ENCODE data around the gene CACNA1S.

Gene CACNA1S

GRCh38 chr1:201139756-201140155 is 27.5 kb upstream of the CACNA1S start:
- DNase-seq, result no peak

DNA sequence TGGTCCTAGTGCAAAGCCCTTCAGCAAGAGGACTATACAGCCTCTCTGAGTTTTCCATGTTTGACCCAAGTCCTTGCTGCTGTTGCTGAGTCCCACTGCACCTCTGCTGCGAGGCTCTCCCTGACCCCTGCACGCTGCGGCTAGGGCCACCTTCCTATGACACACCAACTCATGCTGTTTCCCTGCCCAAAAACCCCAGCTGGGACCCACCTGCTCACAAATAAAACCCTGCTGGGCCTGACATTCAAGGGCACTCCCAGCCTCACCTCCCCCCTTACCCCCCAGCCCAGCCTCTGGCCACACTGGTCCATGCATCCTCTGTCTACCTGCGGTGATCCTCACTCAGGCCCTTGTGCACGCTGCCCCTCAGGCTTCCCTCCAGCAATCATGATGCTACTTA is 27.1 kb upstream of the CACNA1S start:
- DNase-seq, result no peak

- no peak for DNase-seq
Observed at GRCh38 chr1:201138311-201138840, 26.1 kb upstream of the CACNA1S start.

GRCh38 chr1:201137579-201138310 is 25.5 kb upstream of the CACNA1S start:
- DNase-seq, result no peak

DNA sequence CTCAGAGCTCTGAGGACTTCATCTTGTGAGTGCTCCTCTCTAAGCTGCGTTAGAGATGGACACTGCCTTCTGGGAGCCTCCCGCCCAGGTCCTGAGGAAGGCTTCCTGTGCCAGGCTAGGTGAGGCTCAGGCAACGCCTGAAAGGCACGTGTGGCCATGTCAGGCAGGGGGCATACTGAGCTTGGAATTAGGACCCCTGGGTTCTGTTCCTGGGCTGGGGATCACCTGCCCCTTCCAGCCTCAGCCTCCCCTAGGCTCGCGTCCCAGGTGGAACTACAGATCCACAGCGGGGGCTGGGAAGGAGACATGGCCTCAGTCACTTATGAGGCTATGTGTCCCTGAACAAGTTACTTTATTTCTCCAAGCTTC is 24.8 kb upstream of the CACNA1S start:
- DNase-seq, result no peak

DNA sequence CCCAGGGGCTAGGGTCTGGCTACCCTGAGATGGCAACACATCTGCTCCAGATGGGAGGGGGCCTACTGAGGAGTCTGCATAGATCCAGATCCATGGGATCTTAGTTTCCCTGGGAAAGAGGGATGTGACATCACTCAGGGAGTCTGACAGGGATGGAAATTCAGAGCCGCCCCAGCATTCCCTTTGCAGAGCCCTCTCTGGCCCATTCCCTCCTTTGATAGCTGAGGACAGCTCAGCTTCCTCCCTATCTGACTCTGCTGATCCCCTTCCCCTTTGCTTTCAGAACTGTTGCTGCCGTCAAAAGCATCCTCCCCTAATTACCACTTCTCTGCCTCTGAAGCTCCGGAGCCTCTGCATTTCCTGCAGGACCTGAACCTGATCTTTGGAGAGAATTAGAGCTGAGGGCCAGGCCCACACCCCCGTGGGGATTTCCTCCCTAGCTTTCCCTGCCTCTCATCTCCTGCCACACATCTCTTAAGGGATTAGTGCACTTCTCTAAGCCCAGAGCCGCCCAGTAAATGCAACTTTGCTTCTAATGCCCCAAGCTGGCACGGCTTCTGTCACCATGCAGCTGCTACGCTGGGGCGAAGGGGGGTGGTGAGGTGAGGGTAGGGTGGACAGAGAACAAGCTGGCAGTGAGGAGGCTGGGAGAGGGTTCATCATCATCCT is 24.3 kb upstream of the CACNA1S start:
- no peak for DNase-seq

GRCh38 chr1:201134405-201134804 is 22.2 kb upstream of the CACNA1S start:
- DNase-seq, result no peak

DNA sequence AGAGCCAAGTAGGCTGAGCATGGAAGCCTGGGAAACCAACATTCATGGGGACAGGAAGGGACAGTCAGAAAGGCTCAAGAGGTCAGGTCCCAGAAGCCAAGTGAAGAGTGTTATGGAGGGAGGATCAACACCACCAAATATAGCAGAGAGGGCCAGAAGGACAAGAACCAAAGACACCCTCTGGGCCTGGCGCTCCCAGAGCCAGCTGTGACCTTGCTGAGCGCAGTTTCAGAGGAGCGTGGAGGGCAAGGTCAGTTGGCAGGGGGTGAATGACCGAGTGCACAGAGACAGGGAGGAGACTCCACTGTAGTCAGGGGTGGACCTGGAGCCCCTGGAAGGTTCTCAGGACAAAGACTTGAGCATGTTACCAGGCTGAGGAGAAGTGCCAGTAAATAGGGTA is 19.2 kb upstream of the CACNA1S start:
- no peak for DNase-seq

GRCh38 chr1:201128962-201129361 is 16.7 kb upstream of the CACNA1S start:
- no peak for DNase-seq

- no peak for DNase-seq
Observed at GRCh38 chr1:201128476-201128875, 16.2 kb upstream of the CACNA1S start.

GRCh38 chr1:201127755-201128455 is 15.7 kb upstream of the CACNA1S start:
- DNase-seq, result no peak

GRCh38 chr1:201126832-201127754 is 14.9 kb upstream of the CACNA1S start, which contains the start of gene ASCL5:
TSS of gene ASCL5 (minus strand) at chr1:201127184. CDS start at chr1:201115372, 11,812 bp downstream.
- DNase-seq, result no peak

DNA sequence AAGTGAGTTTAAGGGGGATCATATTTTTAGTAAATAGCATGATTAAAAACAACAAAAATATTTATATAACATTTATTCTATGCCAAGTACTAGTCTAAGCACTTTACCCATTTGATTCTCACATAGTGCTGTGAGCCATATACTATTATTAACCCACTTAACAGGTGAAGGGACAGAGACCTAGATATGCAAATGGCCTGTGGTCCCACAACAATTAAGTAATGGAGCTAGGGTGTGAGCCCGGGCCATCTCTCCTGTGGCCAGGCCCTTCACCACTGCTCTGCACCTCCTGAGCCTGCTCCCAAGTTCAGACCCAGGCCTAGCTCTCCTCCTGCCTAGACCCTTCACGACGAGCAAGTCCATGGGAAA is 14.2 kb upstream of the CACNA1S start:
- no peak for DNase-seq

DNA sequence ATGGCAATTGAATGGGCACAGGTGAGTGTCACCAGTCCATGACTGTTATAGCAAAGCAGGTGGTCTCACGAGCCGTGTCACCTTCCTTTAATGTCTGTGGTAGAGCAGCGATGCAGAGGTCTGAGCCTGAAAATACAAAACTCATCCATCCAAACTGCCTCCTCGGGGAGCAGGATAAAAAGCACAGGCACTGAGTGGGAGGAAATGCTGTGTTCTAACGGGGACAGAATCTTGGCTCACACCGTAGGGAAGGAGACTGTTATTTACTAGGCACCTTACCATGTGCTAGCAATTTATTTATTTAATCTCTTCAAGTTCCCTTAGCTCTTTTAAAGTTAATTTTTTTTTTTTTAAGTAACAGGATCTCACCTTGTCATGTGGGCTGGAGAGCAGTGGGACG is 13.6 kb upstream of the CACNA1S start:
- no peak for DNase-seq

- DNase-seq, result no peak
Observed at GRCh38 chr1:201125019-201125418, 12.8 kb upstream of the CACNA1S start.

DNA sequence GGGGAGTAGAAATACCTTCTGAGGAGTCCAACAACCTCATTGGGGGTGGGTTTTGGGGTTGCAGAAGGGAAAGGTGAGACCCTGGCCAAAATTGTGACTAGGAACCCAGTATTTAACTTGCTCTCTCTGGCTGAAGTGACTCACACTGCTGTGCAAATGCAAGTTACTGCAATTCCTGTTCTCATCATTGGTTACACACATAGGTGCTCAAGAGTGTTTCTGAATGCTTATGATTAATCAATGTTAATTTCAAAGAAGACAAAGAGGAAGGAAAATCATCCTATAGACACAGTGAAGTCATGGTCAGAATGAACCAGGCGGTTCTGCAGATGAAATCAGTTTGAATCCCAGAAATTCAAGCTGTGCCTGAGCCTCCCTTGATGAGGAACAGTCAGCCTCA is 11.6 kb upstream of the CACNA1S start:
- no peak for DNase-seq

- no peak for DNase-seq
Observed at GRCh38 chr1:201122321-201122957, 10.2 kb upstream of the CACNA1S start.

GRCh38 chr1:201119206-201120197 is 7.3 kb upstream of the CACNA1S start:
- DNase-seq, result no peak

DNA sequence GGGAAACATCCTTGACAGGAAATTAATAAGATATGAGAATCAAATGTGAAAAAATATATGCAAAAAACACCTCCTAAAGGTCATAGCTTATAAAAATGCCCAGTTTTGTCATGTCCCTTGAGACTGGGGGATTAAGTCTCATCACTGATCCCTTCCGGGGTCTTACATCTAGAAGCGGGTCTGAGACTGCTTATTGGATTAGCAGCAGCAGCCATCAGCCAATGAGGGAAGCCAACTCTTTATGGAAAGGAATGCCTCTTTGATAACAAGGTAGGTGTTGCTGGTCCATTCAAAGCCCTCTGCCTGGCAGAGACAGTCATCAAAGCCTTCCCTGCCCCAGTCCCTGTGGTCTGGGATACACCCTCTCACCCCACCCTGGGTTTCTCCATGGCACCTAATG is 3.9 kb upstream of the CACNA1S start:
- no peak for DNase-seq

DNA sequence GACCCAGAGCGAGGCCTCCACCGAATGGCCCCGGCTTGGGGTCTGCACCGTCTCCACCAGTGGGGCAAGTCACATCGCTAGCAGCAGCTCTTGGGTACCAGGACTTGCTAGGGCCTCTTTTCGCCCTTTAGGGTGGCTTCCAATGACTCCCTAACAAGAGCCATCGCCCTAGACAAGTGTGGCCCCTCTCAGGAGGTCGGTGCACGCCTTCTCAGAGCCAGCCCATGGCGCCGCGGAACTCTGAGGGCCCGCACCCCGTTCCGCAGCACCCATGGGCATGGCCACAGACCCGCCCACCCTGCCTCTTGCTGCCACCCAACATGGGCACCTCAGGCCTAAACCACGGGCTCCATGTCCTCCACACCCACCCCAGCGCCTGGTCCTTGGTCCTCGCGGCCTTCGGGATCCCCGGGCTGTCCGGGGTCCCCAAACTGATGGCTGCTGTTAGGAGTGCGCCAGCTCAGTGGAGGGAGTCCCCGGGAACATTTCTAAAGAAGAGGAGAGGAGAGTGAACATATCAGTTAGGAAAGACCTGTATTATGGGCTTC is 3.2 kb upstream of the CACNA1S start:
- DNase-seq, result no peak

All from NCI-H1417 treated with DMSO at 0.1 percent for 48 hours (cell line).